Epithelial cell of esophagus (primary cell): ENCODE measurements around the gene IL4R.
"Not testable (repeated sequence)": the region's sequence is repeated elsewhere in the genome, so short reads cannot be mapped to it uniquely, and the experiment has no call there.

Experiments used
- DNase-seq: peaks from one replicate; pipeline ENCODE4 v3.0.0; 2010; ENCODE audit warnings: low read depth
- H3K4me3 ChIP-seq: 2 replicates; pipeline ENCODE4 v1.5.1; 2011; ENCODE audit warnings: mild to moderate bottlenecking, low read length, control low read depth
- CTCF ChIP-seq: IDR thresholded peaks from 2 replicates; pipeline ENCODE4 v1.5.1; 2011; ENCODE audit warnings: low read depth, mild to moderate bottlenecking, low read length, control low read depth, inconsistent platforms; ENCODE audit not compliant: insufficient read depth; ENCODE audit errors: missing control alignments

Gene IL4R

GRCh38 chr16:27326738-27327585 lies 13.2 kb downstream of the IL4R start:
- H3K4me3 ChIP-seq: no peak overlapping the region
- DNase-seq: peak; percentile 96

GRCh38 chr16:27327586-27327915 lies 13.8 kb downstream of the IL4R start:
- DNase-seq: no peak
- no peak for TF ChIP-seq CTCF
- H3K4me3 ChIP-seq: no peak overlapping the region

More at GRCh38 chr16:27326738-27327585, 13.2 kb downstream of the IL4R start:
- TF ChIP-seq CTCF: peak; percentile 22

- H3K4me3 ChIP-seq: no peak overlapping the region
- no peak for TF ChIP-seq CTCF
- DNase-seq: no peak
Observed at GRCh38 chr16:27328937-27329336, 15.2 kb downstream of the IL4R start.

- DNase-seq, H3K4me3 ChIP-seq: not testable (repeated sequence)
Observed at GRCh38 chr16:27329376-27330079, 15.8 kb downstream of the IL4R start.

- TF ChIP-seq CTCF: no peak
- no peak overlapping the region for H3K4me3 ChIP-seq
- no peak for DNase-seq
Observed at GRCh38 chr16:27330542-27330941, 16.8 kb downstream of the IL4R start.

GRCh38 chr16:27332105-27332504 lies 18.3 kb downstream of the IL4R start:
- H3K4me3 ChIP-seq: no peak overlapping the region
- no peak for TF ChIP-seq CTCF
- DNase-seq: no peak

GRCh38 chr16:27333104-27333503 lies 19.3 kb downstream of the IL4R start:
- no peak overlapping the region for H3K4me3 ChIP-seq
- no peak for TF ChIP-seq CTCF
- DNase-seq: no peak
